Brain pericyte (primary cell): ENCODE measurements around the gene EIF4G3.
"Not testable (repeated sequence)": the region's sequence is repeated elsewhere in the genome, so short reads cannot be mapped to it uniquely, and the experiment has no call there.

Source experiments
- DNase-seq: peaks from one replicate; pipeline ENCODE4 v3.0.0-alpha.2; 2012; ENCODE audit warnings: low read depth, low spot score

The EIF4G3 gene

DNA sequence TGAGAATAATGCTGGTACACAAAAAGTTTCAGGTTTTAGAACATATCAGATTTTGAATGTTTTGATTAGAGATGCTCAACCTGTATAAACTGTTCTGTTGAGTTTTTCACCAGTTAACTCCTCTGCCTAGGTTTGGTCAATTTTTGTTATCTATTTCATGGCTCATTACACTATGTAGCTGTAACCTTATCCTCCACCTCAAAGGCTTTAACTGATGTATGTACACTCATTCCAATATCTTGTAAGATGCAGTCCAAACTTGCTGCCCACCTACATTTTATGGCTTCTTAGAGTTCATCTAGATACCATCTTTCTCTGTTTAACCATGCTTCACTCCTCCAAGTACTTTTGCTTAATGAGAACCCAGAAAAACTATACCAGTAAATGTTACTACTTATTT is 107.8 kb downstream of the EIF4G3 start:
- no peak for DNase-seq

- no peak for DNase-seq
These were observed 109.0 kb downstream of the EIF4G3 start for GRCh38 chr1:21067551-21068227.

DNA sequence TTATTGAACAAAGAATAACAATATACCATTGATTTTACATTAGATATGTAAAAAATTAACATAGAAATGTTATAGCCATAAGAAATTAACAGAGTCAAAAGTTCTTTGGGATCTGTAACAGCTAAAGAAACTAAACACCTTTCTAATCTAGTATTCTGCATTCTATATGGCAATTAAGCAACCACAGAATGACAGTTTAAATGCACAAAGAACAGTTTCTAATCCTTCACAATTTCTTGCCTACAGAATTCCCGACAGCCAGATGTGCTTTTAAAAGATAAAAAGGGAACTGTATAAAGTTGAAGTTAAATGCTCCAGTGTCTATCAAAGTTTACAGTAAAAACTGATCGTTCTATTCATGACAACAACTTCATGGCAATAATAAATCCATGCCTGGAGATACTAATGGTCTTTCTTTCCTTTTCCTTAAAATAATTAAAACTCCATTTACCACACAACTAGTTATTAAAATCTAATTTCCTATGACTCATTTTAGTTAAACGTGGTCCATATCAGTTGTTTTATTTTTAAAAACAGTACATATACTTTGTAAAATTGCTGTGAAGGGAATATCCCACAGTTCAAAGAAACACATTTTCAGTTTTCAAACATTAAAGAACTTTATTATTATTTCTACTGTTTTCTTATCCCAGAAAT is 110.2 kb downstream of the EIF4G3 start:
- no peak for DNase-seq

DNA sequence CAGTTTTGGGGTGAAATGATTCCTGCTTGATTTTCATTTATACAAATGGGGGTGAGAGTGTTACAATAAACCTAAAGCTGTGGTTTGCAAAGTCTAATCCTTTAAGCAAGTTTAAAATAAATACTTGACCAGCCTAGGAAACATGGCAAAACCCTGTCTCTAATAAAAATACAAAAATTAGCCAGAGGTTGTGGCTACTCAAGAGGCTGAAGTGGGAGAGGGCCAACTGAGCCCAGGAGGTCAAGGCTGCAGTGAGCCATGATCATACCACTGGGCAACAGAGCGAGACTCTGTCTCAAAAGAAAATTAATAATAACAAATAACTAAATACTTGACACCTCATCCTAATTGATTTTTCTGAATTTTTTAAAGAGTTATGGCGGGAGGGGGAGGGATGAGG is 110.8 kb downstream of the EIF4G3 start:
- no peak for DNase-seq

GRCh38 chr1:21064057-21064456 is 112.6 kb downstream of the EIF4G3 start:
- no peak for DNase-seq

- DNase-seq = no peak
These were observed 116.2 kb downstream of the EIF4G3 start for GRCh38 chr1:21060523-21060922.

DNA sequence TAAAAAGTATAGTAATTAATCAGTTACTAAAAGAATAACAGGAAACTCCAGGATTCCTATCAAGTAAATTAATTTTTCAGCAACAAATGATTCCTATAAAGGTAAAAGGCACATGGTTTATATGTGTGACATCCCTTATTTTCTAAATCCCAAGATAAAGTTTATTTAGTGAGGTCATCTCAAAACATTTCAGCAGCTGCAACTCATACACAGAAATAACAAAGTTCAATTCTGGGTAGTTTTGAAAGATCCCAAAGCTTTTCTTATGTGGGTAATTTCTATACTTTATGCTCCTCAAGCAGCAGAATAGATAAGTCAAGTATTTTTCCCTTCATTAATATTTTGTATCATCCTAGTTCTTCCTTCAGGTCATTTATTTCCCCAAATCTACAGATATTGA is 117.7 kb downstream of the EIF4G3 start:
- DNase-seq = no peak

DNA sequence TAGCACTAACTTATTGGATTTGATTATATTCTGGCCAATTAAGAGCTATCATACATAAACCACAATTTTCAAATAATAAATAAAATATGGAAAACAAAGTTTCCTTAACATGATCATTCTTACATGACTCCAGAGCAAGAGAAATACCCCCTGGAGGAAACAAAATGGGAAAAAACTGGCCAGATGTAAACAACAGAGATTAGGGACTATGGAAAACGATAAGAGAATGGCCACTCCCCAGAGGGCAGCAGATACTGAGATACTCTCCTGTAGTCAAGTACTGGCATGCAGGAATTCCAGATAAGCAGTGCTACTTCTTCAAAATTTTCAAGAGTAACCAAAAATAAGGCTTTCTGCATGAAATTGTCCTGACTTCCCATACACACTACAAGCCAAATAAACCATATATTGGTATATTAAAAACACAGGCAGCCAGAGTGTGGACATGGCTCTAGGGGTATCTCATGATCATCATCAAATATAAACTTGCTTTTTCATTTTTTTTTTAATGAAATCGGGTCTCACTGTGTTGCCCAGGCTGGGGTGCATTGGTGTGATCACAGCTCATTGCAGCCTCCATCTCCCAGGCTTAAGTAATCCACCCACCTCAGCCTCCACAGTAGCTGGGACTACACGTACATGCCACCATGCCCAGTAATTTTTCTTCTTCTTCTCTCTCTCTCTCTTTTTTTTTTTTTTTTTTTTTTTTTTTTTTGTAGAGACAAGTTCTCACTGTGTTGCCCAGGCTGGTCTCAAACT is 118.5 kb downstream of the EIF4G3 start:
- no peak for DNase-seq

GRCh38 chr1:21053189-21053928 is 123.3 kb downstream of the EIF4G3 start:
- not testable (repeated sequence) for DNase-seq

DNA sequence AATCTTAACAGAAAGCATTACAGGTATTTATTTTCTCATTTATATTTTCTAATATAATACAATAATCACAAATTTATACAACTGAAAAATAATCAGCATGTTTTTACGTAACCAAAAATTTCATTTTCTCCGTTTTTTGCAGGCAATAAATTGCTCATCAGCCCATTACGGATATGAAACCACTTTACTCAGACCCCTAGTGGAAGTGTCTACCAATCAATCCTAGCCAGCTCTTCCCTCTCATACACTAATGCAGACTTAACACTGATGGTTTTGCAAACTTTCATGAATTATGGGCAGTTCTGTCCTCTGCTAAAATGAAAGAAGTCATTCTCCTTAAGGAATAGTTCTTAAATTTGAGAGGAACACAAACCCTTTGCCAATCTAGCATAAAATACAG is 124.7 kb downstream of the EIF4G3 start:
- DNase-seq = no peak

DNA sequence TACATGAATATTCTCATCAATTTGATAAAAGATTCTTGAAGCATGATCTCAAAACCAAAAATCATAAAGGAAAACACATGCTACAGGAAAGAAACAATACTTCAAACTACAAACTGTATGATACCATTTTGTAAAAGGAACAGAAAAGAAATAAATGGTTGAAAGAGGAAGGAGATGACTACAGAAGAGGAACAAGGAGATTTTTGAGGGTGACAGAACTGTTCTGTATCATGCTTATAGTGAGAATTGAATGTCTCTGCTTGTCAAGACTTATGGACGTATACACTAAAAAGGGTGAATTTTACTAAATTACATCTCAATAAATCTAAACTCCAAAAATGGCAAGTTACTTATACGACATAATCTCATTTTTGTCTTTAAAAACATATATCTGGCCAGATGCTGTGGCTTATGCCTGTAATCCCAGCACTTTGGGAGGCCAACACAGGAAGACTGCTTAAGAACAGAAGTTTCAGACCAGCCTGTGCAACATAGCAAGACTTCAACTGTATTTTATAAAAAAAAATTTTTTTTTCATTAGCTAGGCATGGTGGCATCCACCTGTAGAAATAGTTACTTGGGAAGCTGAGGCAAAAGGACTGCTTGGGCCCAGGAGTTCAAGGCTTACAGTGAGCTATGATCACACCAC is 125.4 kb downstream of the EIF4G3 start:
- DNase-seq = no peak

DNA sequence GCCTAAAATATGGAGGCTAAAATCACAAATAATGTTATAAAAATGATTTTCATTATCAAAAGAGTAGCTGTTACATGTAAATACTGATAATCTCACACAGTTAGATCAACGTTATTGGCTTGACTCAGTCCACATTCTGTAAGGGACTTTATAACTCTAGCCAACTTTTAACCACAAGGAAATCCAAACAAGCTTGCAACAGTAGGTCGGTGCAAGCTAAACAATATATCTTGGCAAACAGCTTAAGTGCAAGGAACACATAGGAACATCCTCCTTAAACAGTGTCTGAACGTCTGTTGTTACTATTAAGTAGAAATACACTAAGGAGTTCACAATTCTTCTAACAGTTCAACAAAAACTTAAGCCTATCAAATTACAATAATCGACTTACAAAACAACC is 126.7 kb downstream of the EIF4G3 start:
- DNase-seq = peak; percentile 70

GRCh38 chr1:21048462-21048861 is 128.2 kb downstream of the EIF4G3 start:
- no peak for DNase-seq

- DNase-seq = no peak
These were observed 130.6 kb downstream of the EIF4G3 start for GRCh38 chr1:21046132-21046531.

DNA sequence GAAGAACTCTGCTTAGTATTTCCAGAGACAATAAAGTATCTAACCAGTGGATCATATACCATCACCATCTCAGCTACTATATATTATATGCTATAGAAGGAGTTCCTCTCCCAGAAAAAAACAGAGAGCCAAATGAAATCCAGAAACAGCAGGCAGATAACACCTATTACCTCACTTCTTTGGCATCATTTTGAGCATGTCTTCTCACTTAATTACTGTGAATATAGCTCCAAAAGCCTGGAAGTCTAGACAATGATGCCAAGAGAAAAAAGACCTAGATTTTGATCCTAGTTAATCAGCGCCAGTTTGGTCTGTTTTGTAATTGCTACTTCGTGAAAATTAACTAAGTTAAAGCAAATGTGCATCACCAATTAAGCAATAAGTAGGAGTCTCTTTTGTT is 131.3 kb downstream of the EIF4G3 start:
- no peak for DNase-seq

GRCh38 chr1:21042929-21043605 is 133.6 kb downstream of the EIF4G3 start:
- no peak for DNase-seq

DNA sequence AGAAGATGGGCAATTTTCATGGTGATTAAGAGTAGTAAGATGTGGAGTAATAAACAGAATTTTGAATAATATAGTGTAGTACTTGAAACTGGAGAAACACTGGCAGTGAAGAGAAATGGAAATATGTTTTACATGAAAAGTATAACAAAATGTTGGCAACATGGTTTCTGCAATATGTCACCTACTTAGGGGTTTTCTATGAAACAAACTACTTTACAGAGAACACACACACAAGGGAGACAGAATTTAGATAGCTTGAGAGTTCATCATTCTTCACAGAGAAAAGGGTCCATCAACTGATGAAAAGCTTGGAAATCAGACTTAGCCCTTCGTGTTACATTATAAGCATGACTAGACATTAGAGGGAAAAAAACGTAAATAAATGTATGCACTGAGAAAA is 135.2 kb downstream of the EIF4G3 start:
- no peak for DNase-seq

DNA sequence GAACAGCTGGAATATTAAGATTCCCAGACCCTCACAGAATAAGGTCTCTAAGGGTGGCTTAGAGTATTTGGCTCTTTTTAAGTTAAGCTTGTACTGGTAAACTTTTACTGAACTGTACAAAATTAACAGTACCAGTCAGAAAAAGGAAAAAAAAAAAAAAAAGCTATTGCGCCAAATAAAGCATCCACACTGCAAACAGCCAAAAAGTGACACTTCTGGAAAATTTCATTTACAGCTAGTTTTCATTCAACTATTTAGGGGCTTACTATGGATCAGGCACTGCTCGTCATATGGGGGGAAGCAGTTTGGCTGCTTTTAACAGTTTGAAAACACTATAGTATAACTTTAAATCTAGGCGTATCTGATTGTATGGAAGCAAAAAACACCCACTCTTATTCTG is 139.6 kb downstream of the EIF4G3 start:
- no peak for DNase-seq

DNA sequence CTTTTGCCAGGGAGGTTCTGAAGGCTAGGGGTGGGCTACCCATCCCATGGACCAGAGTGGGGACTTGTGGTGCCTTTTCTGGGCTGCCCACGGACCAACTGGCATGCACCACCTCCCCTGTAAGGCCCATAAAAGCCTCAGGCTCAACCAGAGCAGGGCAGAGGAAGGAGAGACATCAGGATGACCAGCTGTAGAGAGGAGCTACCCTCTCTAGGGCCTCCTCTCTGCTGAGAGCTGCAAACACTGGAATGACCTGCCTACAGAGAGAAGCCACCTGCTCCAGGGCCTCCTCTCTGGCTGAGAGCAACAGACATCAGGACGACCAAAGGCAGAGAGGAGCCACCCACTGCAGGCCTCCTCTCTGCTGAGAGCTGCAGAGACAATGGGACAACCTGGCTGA is 140.9 kb downstream of the EIF4G3 start:
- DNase-seq = no peak

- no peak for DNase-seq
These were observed 141.7 kb downstream of the EIF4G3 start for GRCh38 chr1:21034725-21035628.
